Neural cell (in vitro differentiated cells): ENCODE measurements around the gene CAMK2G. TPM values are rescaled to one million over a fixed set of nuclear protein-coding genes. Genes with fewer than 3 reads are reported as not detected.

Experiments used
- H2AFZ ChIP-seq: fragments of 200-600, 300-800 bp; sonication (generic), shearing (Covaris generic); 2 replicates; pipeline ENCODE4 v1.6.0; 2014; ENCODE audit warnings: low read depth, mild to moderate bottlenecking, antibody characterized with exemption, low read length, moderate library complexity
- H3F3A ChIP-seq: fragments of 200-600 bp; shearing (Covaris generic); 2 replicates; pipeline ENCODE4 v1.6.1; 2016; ENCODE audit warnings: mild to moderate bottlenecking, moderate library complexity, mixed read lengths, antibody characterized with exemption, low read length; ENCODE audit not compliant: insufficient read depth, poor library complexity, severe bottlenecking
- H3K27ac ChIP-seq: fragments of 200-600, 300-800 bp; sonication (generic), shearing (Covaris generic); 2 replicates; pipeline ENCODE4 v1.5.1; 2014; ENCODE audit warnings: mild to moderate bottlenecking, low read length, moderate library complexity
- H3K27me3 ChIP-seq: fragments of 300-800, 200-600 bp; sonication (generic), shearing (Covaris generic); 2 replicates; pipeline ENCODE4 v1.6.0; 2014; ENCODE audit warnings: mild to moderate bottlenecking, low read depth, low read length, moderate library complexity; ENCODE audit not compliant: insufficient read depth
- H3K36me3 ChIP-seq: fragments of 300-800, 200-600 bp; sonication (generic), shearing (Covaris generic); 2 replicates; pipeline ENCODE4 v1.5.1; 2014; ENCODE audit warnings: mild to moderate bottlenecking, antibody characterized with exemption, low read length, moderate library complexity; ENCODE audit not compliant: insufficient read depth
- H3K4me2 ChIP-seq: fragments of 300-800, 200-600 bp; sonication (generic), shearing (Covaris generic); 2 replicates; pipeline ENCODE4 v1.6.0; 2014; ENCODE audit warnings: mild to moderate bottlenecking, low read length
- H3K4me3 ChIP-seq: fragments of 300-800, 200-600 bp; sonication (generic), shearing (Covaris generic); 2 replicates; pipeline ENCODE4 v1.5.1; 2014; ENCODE audit warnings: mild to moderate bottlenecking, low read length, moderate library complexity
- H3K79me2 ChIP-seq: fragments of 200-600 bp; shearing (Covaris generic); replicated peaks from 2 replicates; pipeline ENCODE4 v1.6.0; 2014; ENCODE audit warnings: mild to moderate bottlenecking, low read length, moderate library complexity; ENCODE audit not compliant: insufficient read depth
- H3K9ac ChIP-seq: fragments of 300-800, 200-600 bp; sonication (generic), shearing (Covaris generic); 2 replicates; pipeline ENCODE4 v1.6.1; 2016; ENCODE audit warnings: mild to moderate bottlenecking, low read length, mixed read lengths
- H3K9me2 ChIP-seq: fragments of 200-600 bp; shearing (Covaris generic); 2 replicates; pipeline ENCODE4 v1.6.1; 2016; ENCODE audit warnings: mild to moderate bottlenecking, low read length, mixed read lengths; ENCODE audit not compliant: insufficient read depth
- H3K9me3 ChIP-seq: fragments of 200-600, 300-800 bp; sonication (generic), shearing (Covaris generic); 2 replicates; pipeline ENCODE4 v1.6.1; 2016; ENCODE audit warnings: mild to moderate bottlenecking, mixed run types, low read length, moderate library complexity, mixed read lengths
- H4K20me1 ChIP-seq: fragments of 200-600 bp; shearing (Covaris generic); 2 replicates; pipeline ENCODE4 v1.6.1; 2016; ENCODE audit warnings: mild to moderate bottlenecking, mixed run types; ENCODE audit not compliant: insufficient read depth
- CTCF ChIP-seq: fragments of 450-650 bp; IDR thresholded peaks from 2 replicates; pipeline ENCODE4 v1.5.1; 2014; ENCODE audit warnings: antibody characterized with exemption, mild to moderate bottlenecking, moderate library complexity; ENCODE audit not compliant: poor library complexity, severe bottlenecking
- EP300 ChIP-seq: fragments of 450-650 bp; conservative IDR thresholded peaks from 2 replicates; pipeline ENCODE4 v1.6.1; 2014; ENCODE audit warnings: antibody characterized with exemption, mild to moderate bottlenecking, moderate library complexity; ENCODE audit not compliant: poor library complexity, severe bottlenecking
- EZH2 ChIP-seq: fragments of 200-600, 300-800 bp; shearing (Covaris generic), sonication (generic); IDR thresholded peaks from 2 replicates; pipeline ENCODE4 v1.6.1; 2014; ENCODE audit warnings: antibody characterized with exemption, low read length, borderline replicate concordance, mild to moderate bottlenecking; ENCODE audit not compliant: insufficient read depth, poor library complexity, severe bottlenecking
- MXI1 ChIP-seq: fragments of 450-650 bp; conservative IDR thresholded peaks from 2 replicates; pipeline ENCODE4 v1.6.1; 2014; ENCODE audit warnings: antibody characterized with exemption, mild to moderate bottlenecking; ENCODE audit not compliant: poor library complexity, severe bottlenecking
- POLR2AphosphoS5 ChIP-seq: IDR thresholded peaks from 2 replicates; pipeline ENCODE4 v1.6.1; 2012
- RAD21 ChIP-seq: fragments of 450-650 bp; conservative IDR thresholded peaks from 2 replicates; pipeline ENCODE4 v1.6.1; 2014; ENCODE audit warnings: antibody characterized with exemption, mild to moderate bottlenecking, moderate library complexity
- REST ChIP-seq: IDR thresholded peaks from 2 replicates; pipeline ENCODE4 v1.6.1; 2012; ENCODE audit warnings: borderline replicate concordance
- SMC3 ChIP-seq: fragments of 450-650 bp; conservative IDR thresholded peaks from 2 replicates; pipeline ENCODE4 v1.6.1; 2014; ENCODE audit warnings: antibody characterized with exemption, mild to moderate bottlenecking, moderate library complexity; ENCODE audit not compliant: poor library complexity
- TAF1 ChIP-seq: IDR thresholded peaks from 2 replicates; pipeline ENCODE4 v1.6.1; 2012; ENCODE audit warnings: low read depth
- polyA plus RNA-seq: library from polyadenylated mRNA; depleted of rRNA; stranded (reverse); fragments of >200 nt; gene quantifications from 2 replicates; pipeline ENCODE4 v1.2.3, GENCODE V29; 2014

Gene CAMK2G
- polyA plus RNA-seq, 1 donor from 2014 or later = 55.4 TPM

DNA sequence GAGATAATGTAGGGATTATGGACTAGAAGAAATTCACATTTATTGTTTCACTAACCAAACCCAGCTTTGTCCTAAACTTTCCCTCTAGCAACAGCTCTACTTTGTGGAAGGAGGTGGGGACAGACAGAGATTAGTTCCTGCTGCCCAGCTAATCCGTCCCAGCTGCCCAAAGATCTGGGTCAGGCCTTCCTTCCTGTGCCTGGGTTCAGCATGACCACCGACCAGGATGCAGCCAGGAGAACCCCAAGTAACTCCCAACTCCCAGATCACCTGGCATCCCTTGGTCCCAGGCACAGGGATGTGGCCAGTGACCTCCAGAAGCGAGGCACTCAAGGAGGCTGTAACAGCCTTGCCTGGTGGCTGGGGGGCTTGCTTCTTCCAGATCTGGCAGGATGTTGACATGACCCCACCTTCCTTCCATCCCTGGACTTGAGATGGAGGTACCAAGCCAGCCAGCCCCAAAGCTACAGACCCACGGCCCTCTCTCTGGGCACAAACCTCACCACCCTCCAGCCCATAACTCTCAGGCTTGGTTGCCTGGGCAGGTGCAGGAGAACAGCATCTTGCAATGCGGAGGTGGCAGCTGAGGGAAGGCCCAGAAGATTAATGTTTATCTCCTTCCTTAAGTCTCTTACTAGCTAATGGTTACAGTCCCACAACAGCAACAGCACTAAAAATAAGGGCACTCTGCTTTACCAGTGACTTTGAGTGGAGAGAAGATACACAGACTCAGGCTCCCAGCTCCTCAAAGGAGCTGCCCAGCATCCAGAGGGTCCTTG is 11.1 kb downstream of the CAMK2G start:
- Histone ChIP-seq H3K27me3 (no peaks in the 10 kb centered on the region), H3K9ac (no peak overlapping the region), H3K9me3 (no peaks in the 10 kb centered on the region), H3K27ac (no peak overlapping the region), H4K20me1 (no peaks in the 10 kb centered on the region), H3K9me2 (no peaks in the 10 kb centered on the region), H3F3A (no peaks in the 10 kb centered on the region), H3K36me3 (no peaks in the 10 kb centered on the region), H3K4me2 (no peak overlapping the region), H3K4me3 (no peak overlapping the region), H2AFZ (no peak overlapping the region), H3K79me2 (no peaks in the 10 kb centered on the region)
- TF ChIP-seq EP300 (no peak), CTCF (no peak), RAD21 (no peak), SMC3 (no peak), REST (no peak), POLR2AphosphoS5 (no peak), TAF1 (no peak), EZH2 (no peak)

DNA sequence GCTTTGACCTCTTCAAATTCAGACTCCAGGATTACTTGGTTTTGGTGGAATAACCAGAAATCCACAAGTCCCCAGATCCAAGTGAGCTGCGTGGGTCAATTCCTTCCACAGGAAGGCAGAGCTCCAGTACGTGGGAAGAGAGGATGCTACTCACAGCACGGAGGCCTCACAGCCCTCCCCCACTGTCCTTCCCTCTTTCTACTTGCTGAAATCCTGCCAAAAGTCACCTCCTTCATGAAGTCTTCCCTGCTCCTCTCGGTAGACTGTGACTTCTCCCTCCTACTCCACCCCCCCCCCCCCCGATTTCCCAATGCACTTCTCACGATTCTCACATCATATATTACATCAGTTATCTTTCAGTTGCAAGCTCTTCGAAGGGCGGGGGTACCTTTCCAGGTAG is 12.3 kb downstream of the CAMK2G start:
- H3K9me3 ChIP-seq = no peaks in the 10 kb centered on the region
- no peak overlapping the region for H3K9ac ChIP-seq
- no peak overlapping the region for H3K4me3 ChIP-seq
- H2AFZ ChIP-seq = no peak overlapping the region
- no peak overlapping the region for H3K4me2 ChIP-seq
- no peaks in the 10 kb centered on the region for H3K36me3 ChIP-seq
- H3K27me3 ChIP-seq = no peaks in the 10 kb centered on the region
- no peaks in the 10 kb centered on the region for H3K9me2 ChIP-seq
- no peaks in the 10 kb centered on the region for H3F3A ChIP-seq
- TF ChIP-seq MXI1 = no peak
- TF ChIP-seq REST = no peak
- TF ChIP-seq EP300 = no peak
- TF ChIP-seq RAD21 = no peak
- no peak for TF ChIP-seq EZH2
- no peak for TF ChIP-seq SMC3
- TF ChIP-seq POLR2AphosphoS5 = no peak
- TF ChIP-seq TAF1 = no peak
- no peak for TF ChIP-seq CTCF
- H3K27ac ChIP-seq = no peak overlapping the region
- H4K20me1 ChIP-seq = no peaks in the 10 kb centered on the region
- H3K79me2 ChIP-seq = no peaks in the 10 kb centered on the region
